Measurements from ENCODE around the gene ENOPH1. TPM values are rescaled to one million over a fixed set of nuclear protein-coding genes. Genes with fewer than 3 reads are reported as not detected.
"Not testable (repeated sequence)": the region's sequence is repeated elsewhere in the genome, so short reads cannot be mapped to it uniquely, and the experiment has no call there.

ENOPH1 gene
- 94.3 and 136 TPM in 2 replicates for total RNA-seq

DNA sequence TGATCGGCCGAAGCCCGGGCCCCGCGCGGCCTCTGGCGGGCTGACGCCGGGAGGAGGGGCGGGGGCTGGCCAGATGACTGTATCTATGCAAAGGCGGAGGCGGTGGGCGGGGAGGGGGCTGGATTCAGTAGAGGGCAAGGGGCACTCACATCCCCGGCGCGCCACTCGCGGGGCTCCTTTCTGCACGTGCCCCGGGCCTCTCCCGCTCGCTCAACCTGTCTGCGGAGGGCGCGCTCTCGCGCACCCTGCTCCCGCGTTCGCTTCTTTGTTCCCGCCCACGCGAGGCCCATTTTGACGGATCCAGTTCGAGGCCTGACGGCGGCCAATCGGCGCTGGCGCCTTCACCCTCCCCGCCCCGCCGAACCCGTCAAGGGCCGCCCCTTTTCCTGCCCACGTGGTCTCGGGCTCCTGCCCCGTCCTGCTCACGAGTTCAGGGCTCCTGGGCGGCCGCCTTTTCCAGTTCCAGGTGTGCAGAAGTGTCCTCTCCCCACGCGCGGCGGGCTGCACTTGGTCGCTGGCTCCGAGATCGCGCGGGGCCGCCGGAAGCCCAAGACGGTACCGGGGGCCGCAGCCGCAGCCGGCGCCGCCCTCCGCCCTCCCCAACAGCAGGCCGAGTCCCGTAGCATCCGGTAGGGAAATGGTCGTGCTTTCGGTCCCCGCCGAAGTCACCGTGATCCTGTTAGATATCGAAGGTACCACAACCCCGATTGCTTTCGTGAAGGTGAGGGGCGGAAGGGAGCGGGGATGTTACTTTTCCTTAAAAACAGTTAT lies at the start of gene ENOPH1, which contains the start of gene HNRNPDL:
TSS of gene ENOPH1 (plus strand) at position 398 of the 771 bp plus-strand sequence. CDS start at position 638, 240 bp downstream.
TSS of gene HNRNPDL (minus strand) at position 270 of the 771 bp plus-strand sequence. CDS start 772 bp downstream, outside the sequence.
- TF ChIP-seq, protein P1, sequence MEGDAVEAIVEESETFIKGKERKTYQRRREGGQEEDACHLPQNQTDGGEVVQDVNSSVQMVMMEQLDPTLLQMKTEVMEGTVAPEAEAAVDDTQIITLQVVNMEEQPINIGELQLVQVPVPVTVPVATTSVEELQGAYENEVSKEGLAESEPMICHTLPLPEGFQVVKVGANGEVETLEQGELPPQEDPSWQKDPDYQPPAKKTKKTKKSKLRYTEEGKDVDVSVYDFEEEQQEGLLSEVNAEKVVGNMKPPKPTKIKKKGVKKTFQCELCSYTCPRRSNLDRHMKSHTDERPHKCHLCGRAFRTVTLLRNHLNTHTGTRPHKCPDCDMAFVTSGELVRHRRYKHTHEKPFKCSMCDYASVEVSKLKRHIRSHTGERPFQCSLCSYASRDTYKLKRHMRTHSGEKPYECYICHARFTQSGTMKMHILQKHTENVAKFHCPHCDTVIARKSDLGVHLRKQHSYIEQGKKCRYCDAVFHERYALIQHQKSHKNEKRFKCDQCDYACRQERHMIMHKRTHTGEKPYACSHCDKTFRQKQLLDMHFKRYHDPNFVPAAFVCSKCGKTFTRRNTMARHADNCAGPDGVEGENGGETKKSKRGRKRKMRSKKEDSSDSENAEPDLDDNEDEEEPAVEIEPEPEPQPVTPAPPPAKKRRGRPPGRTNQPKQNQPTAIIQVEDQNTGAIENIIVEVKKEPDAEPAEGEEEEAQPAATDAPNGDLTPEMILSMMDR (IDR thresholded peaks at IDR 0.05; ENCODE audit: insufficient read depth, low read length, severe bottlenecking) = no peak
- H3K36me3 ChIP-seq (ENCODE audit: control insufficient read depth, insufficient read depth, low read length) = peaks cover 8% of the 10 kb centered on the region
- no peaks in the 10 kb centered on the region for H3K27me3 ChIP-seq (ENCODE audit: control insufficient read depth, insufficient read depth, low read length)
- no peak for FAIRE-seq
- peak within 1 kb of the TSS; percentile 80 for H3K4me3 ChIP-seq (ENCODE audit: low read depth, low read length)
- peak; percentile 89 for DNase-seq (ENCODE audit: low read depth)

DNA sequence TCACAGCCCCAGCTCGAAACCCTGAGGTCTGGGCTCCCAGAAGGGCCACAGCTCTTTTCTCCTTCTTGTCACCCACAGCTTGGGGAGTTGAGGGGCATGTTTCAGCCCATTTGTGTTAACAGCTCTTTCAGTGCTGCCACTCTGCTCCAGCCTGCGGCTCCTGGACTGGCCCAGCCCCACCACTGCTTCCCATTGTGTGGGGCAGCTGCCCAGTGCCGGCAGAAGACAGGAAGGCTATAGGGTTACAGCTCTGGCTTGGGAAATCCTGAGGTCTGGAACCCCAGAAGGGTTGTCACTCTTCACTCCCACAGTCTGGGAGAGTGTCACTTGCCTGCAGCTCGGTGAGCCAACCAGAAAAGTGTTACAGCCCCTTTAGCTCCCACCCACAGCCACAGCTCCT lies 49.6 kb upstream of the ENOPH1 start:
- no peak for FAIRE-seq

DNA sequence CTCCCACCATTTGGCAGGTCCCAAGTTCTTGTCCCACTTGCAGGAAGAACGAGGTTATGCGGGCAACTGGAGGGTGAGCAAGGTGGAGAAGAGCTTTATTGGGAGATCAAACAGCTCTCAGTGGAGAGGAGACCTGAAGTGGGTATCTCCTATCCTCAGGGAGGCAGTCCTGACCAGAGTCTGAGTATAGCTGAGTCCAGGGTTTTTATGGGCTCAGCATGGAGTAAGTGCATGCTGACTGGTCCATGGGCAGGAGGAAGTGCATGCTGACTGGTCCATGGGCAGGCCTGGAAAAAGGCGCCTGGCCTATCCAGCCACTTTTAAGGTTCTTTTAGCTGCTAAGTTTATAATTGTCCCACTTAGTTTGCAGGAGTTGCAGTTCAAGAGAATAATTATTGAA lies 49.2 kb upstream of the ENOPH1 start:
- TF ChIP-seq, protein P1 (IDR thresholded peaks at IDR 0.05; ENCODE audit: insufficient read depth, low read length, severe bottlenecking) = no peak
- Histone ChIP-seq H3K27me3 (ENCODE audit: control insufficient read depth, insufficient read depth, low read length) (no peaks in the 10 kb centered on the region), H3K36me3 (ENCODE audit: control insufficient read depth, insufficient read depth, low read length) (no peaks in the 10 kb centered on the region), H3K4me3 (ENCODE audit: low read depth, low read length) (no peak overlapping the region)
- DNase-seq (ENCODE audit: low read depth) (no peak), FAIRE-seq (no peak)

More for the DNA sequence above, 49.6 kb upstream of the ENOPH1 start:
- DNase-seq (ENCODE audit: low read depth) = no peak
- TF ChIP-seq, protein P1 (IDR thresholded peaks at IDR 0.05; ENCODE audit: insufficient read depth, low read length, severe bottlenecking) = no peak
- no peak overlapping the region for H3K4me3 ChIP-seq (ENCODE audit: low read depth, low read length)
- no peaks in the 10 kb centered on the region for H3K36me3 ChIP-seq (ENCODE audit: control insufficient read depth, insufficient read depth, low read length)
- H3K27me3 ChIP-seq (ENCODE audit: control insufficient read depth, insufficient read depth, low read length) = no peaks in the 10 kb centered on the region

GRCh38 chr4:82381661-82382296 lies 48.6 kb upstream of the ENOPH1 start:
- no peak for FAIRE-seq
- no peaks in the 10 kb centered on the region for H3K36me3 ChIP-seq (ENCODE audit: control insufficient read depth, insufficient read depth, low read length)
- TF ChIP-seq, protein P1 (IDR thresholded peaks at IDR 0.05; ENCODE audit: insufficient read depth, low read length, severe bottlenecking) = no peak

DNA sequence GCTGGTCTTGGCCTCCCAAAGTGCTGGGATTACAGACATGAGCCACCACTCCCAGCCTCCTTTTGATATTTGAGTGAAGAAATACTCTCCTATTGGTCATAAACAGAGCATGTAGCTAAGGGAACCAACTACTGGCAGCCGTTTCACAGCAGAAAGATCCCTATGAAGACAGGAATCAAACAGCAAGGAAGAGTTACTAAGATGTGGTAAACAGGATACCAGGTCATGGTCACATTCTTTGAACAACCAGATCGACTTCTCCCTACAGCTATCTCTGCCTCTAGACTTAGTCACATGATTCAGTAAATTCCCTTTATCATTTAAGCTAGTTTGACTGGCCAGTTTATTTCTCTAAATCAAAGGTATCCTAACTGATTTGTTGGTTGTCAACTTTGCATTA lies 47.6 kb upstream of the ENOPH1 start:
- Histone ChIP-seq H3K4me3 (ENCODE audit: low read depth, low read length) (no peak overlapping the region), H3K27me3 (ENCODE audit: control insufficient read depth, insufficient read depth, low read length) (no peaks in the 10 kb centered on the region), H3K36me3 (ENCODE audit: control insufficient read depth, insufficient read depth, low read length) (no peaks in the 10 kb centered on the region)
- TF ChIP-seq, protein P1 (IDR thresholded peaks at IDR 0.05; ENCODE audit: insufficient read depth, low read length, severe bottlenecking) = no peak
- FAIRE-seq (no peak), DNase-seq (ENCODE audit: low read depth) (no peak)

More at GRCh38 chr4:82381661-82382296, 48.6 kb upstream of the ENOPH1 start:
- DNase-seq (ENCODE audit: low read depth) = no peak
- Histone ChIP-seq H3K27me3 (ENCODE audit: control insufficient read depth, insufficient read depth, low read length) (no peaks in the 10 kb centered on the region), H3K4me3 (ENCODE audit: low read depth, low read length) (no peak overlapping the region)

GRCh38 chr4:82386312-82386711 lies 44.1 kb upstream of the ENOPH1 start:
- not testable (repeated sequence) for H3K27me3 ChIP-seq (ENCODE audit: control insufficient read depth, insufficient read depth, low read length); H3K36me3 ChIP-seq (ENCODE audit: control insufficient read depth, insufficient read depth, low read length); FAIRE-seq; H3K4me3 ChIP-seq (ENCODE audit: low read depth, low read length); DNase-seq (ENCODE audit: low read depth)
